Thoracic aorta (tissue), 2 donors: ENCODE measurements around the gene AFF1. TPM values are rescaled to one million over a fixed set of nuclear protein-coding genes. Genes with fewer than 3 reads are reported as not detected.
A peak's percentile ranks its signal among the peaks of the same experiment; 100 is the strongest.

Experiments used
- ATAC-seq: fragments of 150-250 bp; one replicate; pipeline ENCODE4 v1.8.0; 2017; ENCODE audit warnings: low read depth; ENCODE audit not compliant: insufficient number of reproducible peaks, low FRiP score
- DNase-seq: peaks from one replicate; pipeline ENCODE4 v3.0.0-alpha.2; 2020; ENCODE audit warnings: low spot score
- H3K27ac ChIP-seq, 2 donors: fragments of 200-600 bp; sonication (generic); 1 replicate in 1 of 2; 2 replicates in 1 of 2; pipeline ENCODE4 v1.5.1; 2016; ENCODE audit warnings: mild to moderate bottlenecking in 2 of 2, moderate library complexity in 2 of 2
- H3K27me3 ChIP-seq: fragments of 200-600 bp; sonication (generic); replicated peaks from 2 replicates; pipeline ENCODE4 v1.6.0; 2016; ENCODE audit warnings: mild to moderate bottlenecking; ENCODE audit not compliant: insufficient read depth
- H3K36me3 ChIP-seq: fragments of 200-600 bp; sonication (generic); one replicate; pipeline ENCODE4 v1.5.1; 2016
- H3K4me1 ChIP-seq, 2 donors: fragments of 200-600 bp; sonication (generic); 1 replicate in 1 of 2; 2 replicates in 1 of 2; pipeline versions ENCODE4 v1.5.1 to v1.6.0; 2016; ENCODE audit warnings: low read depth in 2 of 2, mild to moderate bottlenecking in 1 of 2; ENCODE audit not compliant: control insufficient read depth in 1 of 2
- H3K4me3 ChIP-seq: fragments of 200-600 bp; sonication (generic); 2 replicates; pipeline ENCODE4 v1.5.1; 2016; ENCODE audit warnings: mild to moderate bottlenecking
- H3K9me3 ChIP-seq: fragments of 200-600 bp; sonication (generic); 2 replicates; pipeline ENCODE4 v1.5.1; 2016
- CTCF ChIP-seq: fragments of 200-600 bp; sonication (generic); IDR thresholded peaks from one replicate; pipeline ENCODE4 v1.5.1; 2019; ENCODE audit warnings: antibody characterized with exemption
- total RNA-seq, 2 donors: library from RNA; depleted of rRNA; stranded (reverse); fragments of >200 nt; gene quantifications; one replicate each; pipeline versions ENCODE4 v1.1.0 to v1.2.3, GENCODE V29; 2016

Gene AFF1
- total RNA-seq, 2 donors from 2014 or later = 51.9 to 93.2 TPM

- ATAC-seq = no peak
- Histone ChIP-seq H3K4me3 (no peak overlapping the region), H3K9me3 (no peaks in the 10 kb centered on the region), H3K27ac (peak overlapping the region; percentile 64 to 87), H3K36me3 (peaks cover 10% of the 10 kb centered on the region), H3K4me1 (peaks cover 10 to 51% of the 10 kb centered on the region in 2 donors), H3K27me3 (no peaks in the 10 kb centered on the region)
- DNase-seq = no peak
- no peak for TF ChIP-seq CTCF
Measured at GRCh38 chr4:87122252-87122651, 187.4 kb downstream of the AFF1 start.

- H3K27me3 ChIP-seq = no peaks in the 10 kb centered on the region
- H3K36me3 ChIP-seq = peaks cover 25% of the 10 kb centered on the region
- ATAC-seq (no peak), DNase-seq (no peak)
- H3K9me3 ChIP-seq = no peaks in the 10 kb centered on the region
- peaks cover 7 to 15% of the 10 kb centered on the region in 2 donors for H3K4me1 ChIP-seq
- no peak overlapping the region for H3K4me3 ChIP-seq
- H3K27ac ChIP-seq = no peak overlapping the region
- no peak for TF ChIP-seq CTCF
Measured at GRCh38 chr4:87126056-87126455, 191.2 kb downstream of the AFF1 start.

GRCh38 chr4:87128006-87128705, 193.3 kb downstream of the AFF1 start:
- DNase-seq = no peak
- no peaks in the 10 kb centered on the region for H3K9me3 ChIP-seq
- no peaks in the 10 kb centered on the region for H3K27me3 ChIP-seq
- H3K27ac ChIP-seq = no peak overlapping the region
- H3K4me1 ChIP-seq = peaks cover 0 to 6% of the 10 kb centered on the region in 2 donors
- H3K4me3 ChIP-seq = no peak overlapping the region
- no peak for TF ChIP-seq CTCF
- no peak for ATAC-seq
- H3K36me3 ChIP-seq = peaks cover 27% of the 10 kb centered on the region

GRCh38 chr4:87129681-87130080, 194.9 kb downstream of the AFF1 start:
- no peaks in the 10 kb centered on the region for H3K9me3 ChIP-seq
- no peak for TF ChIP-seq CTCF
- H3K36me3 ChIP-seq = peaks cover 37% of the 10 kb centered on the region
- H3K27ac ChIP-seq = no peak overlapping the region
- no peak overlapping the region for H3K4me3 ChIP-seq
- peaks cover 0 to 13% of the 10 kb centered on the region in 2 donors for H3K4me1 ChIP-seq
- no peak for ATAC-seq
- DNase-seq = no peak
- no peaks in the 10 kb centered on the region for H3K27me3 ChIP-seq

- H3K4me1 ChIP-seq = peaks cover 0 to 13% of the 10 kb centered on the region in 2 donors
- no peak overlapping the region for H3K27ac ChIP-seq
- H3K27me3 ChIP-seq = no peaks in the 10 kb centered on the region
- no peaks in the 10 kb centered on the region for H3K9me3 ChIP-seq
- DNase-seq (no peak), ATAC-seq (no peak)
- H3K36me3 ChIP-seq = peaks cover 41% of the 10 kb centered on the region
- TF ChIP-seq CTCF = no peak
- no peak overlapping the region for H3K4me3 ChIP-seq
Measured at GRCh38 chr4:87130985-87131703, 196.3 kb downstream of the AFF1 start.
